HG02884 (cell line): ENCODE results near the gene SYTL2.

Experiments
- ATAC-seq: cut with Tn5 transposase; IDR thresholded peaks from one replicate; pipeline ENCODE4 v1.9.1; 2021; ENCODE audit warnings: mild to moderate bottlenecking, moderate library complexity; ENCODE audit not compliant: unreplicated experiment

Gene SYTL2

GRCh38 chr11:85764796-85765195 lies 46.1 kb downstream of the SYTL2 start:
- no peak for ATAC-seq

- ATAC-seq: no peak
Observed at GRCh38 chr11:85762226-85762625, 48.7 kb downstream of the SYTL2 start.

- ATAC-seq: no peak
Observed at GRCh38 chr11:85759915-85760314, 51.0 kb downstream of the SYTL2 start.

GRCh38 chr11:85758480-85759039 lies 52.4 kb downstream of the SYTL2 start:
- ATAC-seq: no peak

- ATAC-seq: no peak
Observed at GRCh38 chr11:85758026-85758425, 52.9 kb downstream of the SYTL2 start.

- ATAC-seq: no peak
Observed at GRCh38 chr11:85756401-85757200, 54.3 kb downstream of the SYTL2 start.

GRCh38 chr11:85755701-85756100 lies 55.2 kb downstream of the SYTL2 start:
- ATAC-seq: no peak

GRCh38 chr11:85755285-85755684 lies 55.7 kb downstream of the SYTL2 start:
- ATAC-seq: no peak

- ATAC-seq: no peak
Observed at GRCh38 chr11:85752890-85753581, 57.9 kb downstream of the SYTL2 start.

GRCh38 chr11:85752201-85752889 lies 58.6 kb downstream of the SYTL2 start:
- ATAC-seq: no peak

- ATAC-seq: no peak
Observed at GRCh38 chr11:85751724-85752123, 59.2 kb downstream of the SYTL2 start.

GRCh38 chr11:85750646-85751045 lies 60.3 kb downstream of the SYTL2 start:
- ATAC-seq: no peak

GRCh38 chr11:85749884-85750283 lies 61.1 kb downstream of the SYTL2 start:
- no peak for ATAC-seq

GRCh38 chr11:85749287-85749834 lies 61.6 kb downstream of the SYTL2 start:
- no peak for ATAC-seq

- no peak for ATAC-seq
Observed at GRCh38 chr11:85748455-85748891, 62.5 kb downstream of the SYTL2 start.

GRCh38 chr11:85746670-85747069 lies 64.3 kb downstream of the SYTL2 start:
- no peak for ATAC-seq

GRCh38 chr11:85745626-85746025 lies 65.3 kb downstream of the SYTL2 start:
- no peak for ATAC-seq

- no peak for ATAC-seq
Observed at GRCh38 chr11:85742873-85743275, 68.1 kb downstream of the SYTL2 start.

- no peak for ATAC-seq
Observed at GRCh38 chr11:85742348-85742747, 68.6 kb downstream of the SYTL2 start.

GRCh38 chr11:85740481-85741400 lies 70.2 kb downstream of the SYTL2 start:
- ATAC-seq: no peak
